ENCODE results near the gene POGZ.
"Not testable (repeated sequence)": the region's sequence is repeated elsewhere in the genome, so short reads cannot be mapped to it uniquely, and the experiment has no call there.

POGZ gene

DNA sequence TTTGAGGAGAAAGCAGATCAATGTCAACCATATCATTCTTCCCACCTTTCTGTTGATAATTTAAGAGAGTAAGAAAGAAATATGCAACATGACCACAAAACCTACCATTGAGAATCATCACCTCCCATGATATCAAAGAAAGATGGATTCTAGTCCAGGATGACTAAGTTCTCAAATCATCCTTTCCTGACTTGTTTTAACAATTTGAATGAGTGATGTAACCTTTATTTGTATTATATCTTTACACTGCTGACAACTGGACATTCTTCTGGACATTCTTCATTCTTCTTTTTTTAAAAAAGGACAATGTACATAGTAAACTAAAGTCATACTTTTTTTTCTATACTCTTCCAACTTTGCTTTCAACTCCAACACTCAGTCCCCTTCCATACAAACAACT lies 50.4 kb downstream of the POGZ start:
- no peak for DNase-seq (ENCODE audit: low read depth)

DNA sequence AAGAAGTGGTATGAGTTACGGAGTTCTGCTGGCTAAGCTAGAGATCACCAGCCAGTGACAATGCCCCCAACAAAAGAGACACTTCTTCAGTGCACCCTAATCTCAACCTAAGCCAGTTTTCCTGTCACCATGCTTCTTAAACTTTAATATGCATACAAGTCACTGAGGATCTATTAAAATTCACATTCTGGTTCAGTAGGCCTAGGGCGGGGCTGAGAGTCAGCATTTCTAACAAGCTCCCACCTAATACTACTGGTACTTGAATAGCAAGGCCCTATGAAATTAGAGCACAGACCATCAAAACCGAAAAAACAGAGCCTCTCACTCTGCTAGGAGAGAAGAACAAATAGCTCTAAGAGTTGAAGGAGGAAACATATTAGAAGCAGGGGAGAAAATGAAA lies 52.0 kb downstream of the POGZ start:
- no peak for DNase-seq (ENCODE audit: low read depth)

- no peak for DNase-seq (ENCODE audit: low read depth)
These were observed 53.1 kb downstream of the POGZ start for GRCh38 chr1:151406176-151406575.

- DNase-seq (ENCODE audit: low read depth): no peak
These were observed 53.9 kb downstream of the POGZ start for GRCh38 chr1:151405187-151405951.

DNA sequence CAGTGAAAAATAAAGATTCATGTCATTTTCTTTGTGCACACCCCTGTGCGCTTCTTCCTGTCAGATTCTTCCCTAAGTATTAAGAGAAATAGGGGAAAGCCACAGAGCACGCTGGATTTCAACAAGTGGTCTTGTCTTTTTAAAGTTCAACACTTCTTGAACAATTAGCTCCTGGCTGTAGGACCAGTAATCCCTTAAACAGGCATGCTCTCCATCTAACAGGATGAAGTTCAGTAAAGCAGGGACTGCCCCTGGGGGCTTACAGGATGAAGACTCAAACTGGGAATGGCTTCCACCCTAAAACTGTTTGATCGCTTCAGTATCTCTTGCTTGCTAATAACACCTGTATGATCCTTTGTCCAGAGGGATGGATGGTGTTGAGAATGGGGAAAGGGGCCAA lies 55.7 kb downstream of the POGZ start:
- no peak for DNase-seq (ENCODE audit: low read depth)

DNA sequence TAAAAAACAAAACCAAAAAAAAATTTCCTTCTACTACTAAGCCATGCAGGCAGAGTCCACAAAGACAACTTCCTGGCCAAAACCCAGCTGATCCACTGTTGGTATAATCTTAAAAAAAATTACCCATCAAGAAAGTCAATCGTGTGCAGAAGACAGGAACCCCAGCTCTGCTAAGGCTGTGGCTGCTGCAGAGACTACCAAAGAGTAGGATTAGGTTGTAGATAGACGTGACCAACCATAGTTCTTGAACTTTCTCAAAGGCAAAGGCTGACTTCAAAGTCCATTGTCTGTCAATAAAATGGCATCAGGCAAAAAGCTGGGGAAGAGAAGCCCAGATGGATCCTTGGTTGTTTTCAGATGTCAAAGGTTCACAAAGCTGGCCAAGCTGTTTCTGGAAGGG lies 56.5 kb downstream of the POGZ start:
- no peak for DNase-seq (ENCODE audit: low read depth)

DNA sequence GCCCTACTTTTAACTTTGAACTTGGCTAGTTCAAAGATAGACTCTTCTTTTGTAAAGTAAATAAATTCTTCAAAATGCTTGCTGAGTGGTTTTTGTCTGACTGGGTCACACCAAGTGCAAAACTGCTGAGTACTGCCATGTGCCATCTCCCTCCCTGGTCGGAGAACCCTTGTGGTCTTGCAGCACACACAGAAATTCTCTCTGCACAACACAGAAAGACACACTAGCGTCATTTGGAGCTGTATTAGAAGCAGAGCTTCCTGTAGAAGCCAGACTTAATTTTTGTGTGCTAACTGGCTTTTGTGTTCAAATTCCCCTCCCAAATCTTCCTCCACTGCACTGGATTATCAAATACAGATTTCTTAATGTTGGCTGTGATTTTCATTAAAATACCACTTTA lies 57.4 kb downstream of the POGZ start:
- DNase-seq (ENCODE audit: low read depth): no peak

- DNase-seq (ENCODE audit: low read depth): no peak
These were observed 58.0 kb downstream of the POGZ start for GRCh38 chr1:151401125-151401788.

- peak; percentile 91 for DNase-seq (ENCODE audit: low read depth)
These were observed 59.7 kb downstream of the POGZ start, which contains the start of gene PSMB4 for GRCh38 chr1:151399324-151400171. TSS of gene PSMB4 (plus strand) at chr1:151399573. CDS start at chr1:151399588, 15 bp downstream.

DNA sequence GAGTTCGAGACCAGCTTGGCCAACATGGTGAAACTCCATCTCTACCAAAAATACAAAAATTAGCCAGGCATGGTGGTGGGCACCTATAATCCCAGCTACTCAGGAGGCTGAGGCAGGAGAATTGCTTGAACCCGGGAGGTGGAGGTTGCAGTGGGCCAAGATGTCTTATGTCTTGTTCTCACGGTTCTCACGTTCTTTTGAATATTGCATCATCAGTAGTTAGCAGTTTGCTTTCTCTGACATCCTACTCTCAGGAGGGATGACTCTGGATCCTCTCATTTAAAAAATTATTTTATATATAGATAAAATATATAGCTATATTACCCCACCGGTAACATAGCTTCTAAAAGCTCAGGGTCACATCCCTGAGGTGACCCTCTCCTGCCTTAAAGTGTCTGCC lies 63.0 kb downstream of the POGZ start:
- not testable (repeated sequence) for DNase-seq (ENCODE audit: low read depth)

GRCh38 chr1:151393583-151393982 lies 65.7 kb downstream of the POGZ start:
- DNase-seq (ENCODE audit: low read depth): no peak

DNA sequence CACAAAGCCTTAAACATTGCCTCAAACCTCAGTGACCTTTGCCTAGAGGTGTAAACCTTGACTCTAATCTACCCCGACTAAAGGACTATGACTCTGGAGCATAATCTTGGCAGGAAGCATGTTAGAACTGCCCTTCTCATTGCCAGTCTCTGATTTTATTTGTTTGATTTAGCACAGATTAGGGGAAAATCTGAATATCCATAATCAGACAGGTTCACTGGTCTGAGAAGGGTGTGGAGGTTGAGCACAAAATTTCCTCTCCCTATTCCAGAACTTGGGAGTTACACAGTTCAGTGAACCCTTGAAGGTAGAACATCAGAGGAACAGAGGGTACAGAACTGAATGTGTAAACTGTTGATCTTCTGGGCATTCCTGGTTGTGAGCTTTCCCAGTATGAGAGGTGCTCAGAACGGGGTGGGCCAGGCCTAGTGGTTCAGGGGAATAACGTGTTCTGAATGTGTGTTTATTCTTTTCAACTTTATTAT lies 68.2 kb downstream of the POGZ start:
- no peak for DNase-seq (ENCODE audit: low read depth)

- DNase-seq (ENCODE audit: low read depth): not testable (repeated sequence)
These were observed 68.8 kb downstream of the POGZ start for GRCh38 chr1:151390221-151391078.

DNA sequence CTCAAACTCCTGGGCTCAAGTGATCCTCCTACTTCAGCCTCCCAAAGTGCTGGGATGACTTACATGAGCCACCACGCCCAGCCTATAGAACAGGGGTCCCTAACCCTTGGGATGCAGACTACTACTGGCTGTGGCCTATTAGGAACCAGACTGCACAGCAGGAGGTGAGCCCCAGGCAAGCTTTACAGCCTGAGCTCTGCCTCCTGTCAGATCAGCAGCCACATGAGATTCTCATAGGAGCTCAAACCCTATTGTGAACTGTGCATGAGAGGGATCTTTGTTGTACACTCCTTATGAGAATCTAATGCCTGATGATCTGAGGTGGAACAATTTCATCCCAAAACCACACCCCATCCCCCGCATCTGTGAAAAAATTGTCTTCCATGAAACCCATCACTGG lies 73.3 kb downstream of the POGZ start:
- DNase-seq (ENCODE audit: low read depth): no peak

- DNase-seq (ENCODE audit: low read depth): no peak
These were observed 74.7 kb downstream of the POGZ start for GRCh38 chr1:151384584-151384983.

DNA sequence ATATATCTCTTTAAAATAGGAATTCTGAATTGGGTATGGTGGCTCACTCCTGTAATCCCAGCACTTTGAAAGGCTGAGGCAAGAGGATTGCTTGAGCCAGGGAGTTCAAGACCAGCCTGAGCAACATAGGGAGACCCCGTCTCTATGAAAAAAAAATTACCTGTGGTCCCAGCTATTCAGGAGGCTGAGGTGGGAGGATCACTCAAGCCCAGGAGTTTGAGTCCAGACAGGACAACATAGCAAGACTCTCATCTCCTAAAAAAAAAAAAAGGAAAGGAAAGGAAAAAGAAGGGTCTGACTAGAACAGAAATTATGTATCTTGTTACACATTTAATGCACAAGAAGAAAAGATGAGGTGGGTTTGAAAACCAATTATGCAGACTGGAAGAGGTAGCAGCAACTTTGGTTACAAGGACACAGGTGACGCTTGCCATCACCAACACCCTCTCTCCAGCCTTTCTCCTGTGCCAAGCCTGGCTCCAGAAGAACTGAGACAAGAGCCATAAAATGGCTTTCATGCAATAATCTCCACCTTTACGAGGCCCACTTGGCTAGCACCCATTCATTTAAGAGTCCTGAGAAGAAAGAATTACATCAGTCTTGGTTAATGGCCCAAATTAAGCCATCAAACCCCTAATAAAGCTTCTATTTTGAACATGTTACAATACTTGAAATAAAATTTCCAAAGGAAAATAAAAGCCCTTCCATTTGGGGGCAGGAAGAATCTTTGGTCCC lies 82.0 kb downstream of the POGZ start:
- no peak for DNase-seq (ENCODE audit: low read depth)

DNA sequence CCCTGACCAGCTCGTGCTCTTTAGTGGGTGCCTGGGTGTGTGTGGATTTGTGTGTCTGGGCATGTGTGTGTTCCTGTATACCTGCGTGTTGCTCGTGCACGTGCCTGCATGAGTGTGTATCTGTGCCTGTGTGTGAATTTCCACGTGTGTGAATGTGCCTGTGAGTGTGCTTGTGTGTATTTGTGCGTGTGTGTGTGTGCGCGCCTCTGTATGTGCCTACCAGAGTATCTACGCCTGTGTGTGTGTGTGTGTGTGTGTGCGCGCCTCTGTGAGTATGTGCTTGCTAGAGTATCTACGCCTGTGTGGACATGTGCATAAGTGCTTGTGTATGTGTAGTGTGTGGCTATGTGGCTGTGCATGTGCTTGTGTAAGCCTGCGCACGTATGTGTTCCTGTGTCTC lies 86.1 kb downstream of the POGZ start:
- DNase-seq (ENCODE audit: low read depth): no peak

- peak; percentile 85 for DNase-seq (ENCODE audit: low read depth)
These were observed 87.0 kb downstream of the POGZ start, which contains the start of gene SELENBP1 for GRCh38 chr1:151372058-151372934. TSS of gene SELENBP1 (minus strand) at chr1:151372705. CDS start at chr1:151372641, 64 bp downstream.

GRCh38 chr1:151371370-151372057 lies 87.8 kb downstream of the POGZ start:
- peak; percentile 86 for DNase-seq (ENCODE audit: low read depth)
